Astrocyte of the spinal cord (primary cell): ENCODE measurements around the gene GTPBP3.

Experiments
- DNase-seq: peaks from one replicate; pipeline ENCODE4 v3.0.0; 2011; ENCODE audit warnings: low read depth, low spot score
- H3K4me3 ChIP-seq: 2 replicates; pipeline ENCODE4 v1.5.1; 2011; ENCODE audit warnings: low read depth, mild to moderate bottlenecking, low read length, moderate library complexity
- in situ Hi-C: cut with HindIII; loops from 2 replicates; pipeline ENCODE4 v1.10.0; 2017; ENCODE audit warnings: low sequenced_read_pairs
- TF ChIP-seq, protein P1 (sequence below): IDR thresholded peaks from 2 replicates; pipeline ENCODE4 v1.5.1; 2012; ENCODE audit warnings: low read depth, mild to moderate bottlenecking, low read length, inconsistent platforms

The GTPBP3 gene

DNA sequence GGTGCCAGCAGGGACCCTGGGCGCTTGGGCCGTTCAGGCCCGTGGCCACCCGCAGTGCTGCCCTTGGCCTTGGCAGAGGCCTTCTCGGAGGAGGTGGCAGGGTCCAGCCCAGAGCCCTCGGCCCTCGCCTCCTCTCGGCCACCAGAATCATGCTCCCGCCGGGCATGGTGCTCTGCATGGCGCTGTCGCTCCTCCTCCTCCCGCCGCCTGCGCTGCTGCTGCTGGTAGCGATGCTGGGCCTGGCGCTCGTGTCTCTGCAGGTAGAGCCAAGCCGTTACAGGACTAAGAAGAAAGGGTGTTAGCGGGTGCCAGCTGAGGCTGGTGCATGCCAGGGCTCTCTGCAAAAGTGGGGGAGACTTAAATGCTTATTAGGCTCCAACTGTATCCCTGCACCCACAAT is 12.2 kb upstream of the GTPBP3 start:
- TF ChIP-seq, protein P1, sequence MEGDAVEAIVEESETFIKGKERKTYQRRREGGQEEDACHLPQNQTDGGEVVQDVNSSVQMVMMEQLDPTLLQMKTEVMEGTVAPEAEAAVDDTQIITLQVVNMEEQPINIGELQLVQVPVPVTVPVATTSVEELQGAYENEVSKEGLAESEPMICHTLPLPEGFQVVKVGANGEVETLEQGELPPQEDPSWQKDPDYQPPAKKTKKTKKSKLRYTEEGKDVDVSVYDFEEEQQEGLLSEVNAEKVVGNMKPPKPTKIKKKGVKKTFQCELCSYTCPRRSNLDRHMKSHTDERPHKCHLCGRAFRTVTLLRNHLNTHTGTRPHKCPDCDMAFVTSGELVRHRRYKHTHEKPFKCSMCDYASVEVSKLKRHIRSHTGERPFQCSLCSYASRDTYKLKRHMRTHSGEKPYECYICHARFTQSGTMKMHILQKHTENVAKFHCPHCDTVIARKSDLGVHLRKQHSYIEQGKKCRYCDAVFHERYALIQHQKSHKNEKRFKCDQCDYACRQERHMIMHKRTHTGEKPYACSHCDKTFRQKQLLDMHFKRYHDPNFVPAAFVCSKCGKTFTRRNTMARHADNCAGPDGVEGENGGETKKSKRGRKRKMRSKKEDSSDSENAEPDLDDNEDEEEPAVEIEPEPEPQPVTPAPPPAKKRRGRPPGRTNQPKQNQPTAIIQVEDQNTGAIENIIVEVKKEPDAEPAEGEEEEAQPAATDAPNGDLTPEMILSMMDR, result no peak
- in situ Hi-C loops, result no loop called here
- no peak for DNase-seq
- no peak overlapping the region for H3K4me3 ChIP-seq

GRCh38 chr19:17325881-17326594 is 11.3 kb upstream of the GTPBP3 start:
- DNase-seq, result peak; percentile 32
- H3K4me3 ChIP-seq, result no peak overlapping the region
- in situ Hi-C loops, result no loop called here
- TF ChIP-seq, protein P1, result no peak

GRCh38 chr19:17326595-17326966 is 10.8 kb upstream of the GTPBP3 start:
- no peak for DNase-seq
- in situ Hi-C loops, result no loop called here
- H3K4me3 ChIP-seq, result no peak overlapping the region
- TF ChIP-seq, protein P1, result no peak

GRCh38 chr19:17327068-17327653 is 10.2 kb upstream of the GTPBP3 start:
- TF ChIP-seq, protein P1, result no peak
- no peak for DNase-seq
- in situ Hi-C loops, result no loop called here
- no peak overlapping the region for H3K4me3 ChIP-seq

- no peak overlapping the region for H3K4me3 ChIP-seq
- DNase-seq, result no peak
Measured at GRCh38 chr19:17327654-17328516, 9.5 kb upstream of the GTPBP3 start.

More at GRCh38 chr19:17327654-17328516, 9.5 kb upstream of the GTPBP3 start:
- TF ChIP-seq, protein P1, result peak; percentile 11
- in situ Hi-C loops, result no loop called here
